IgD-negative memory B cell (primary cell): ENCODE measurements around the gene NEU3. TPM values are rescaled to one million over a fixed set of nuclear protein-coding genes. Genes with fewer than 3 reads are reported as not detected.
"Not testable (repeated sequence)": the region's sequence is repeated elsewhere in the genome, so short reads cannot be mapped to it uniquely, and the experiment has no call there.

Experiments used
- H3K27ac Mint-ChIP-seq, 3 donors: one replicate each; pipeline ENCODE4 v1.8.0; 2020 to 2022; ENCODE audit warnings: mild to moderate bottlenecking in 3 of 3, mixed read lengths in 3 of 3, moderate library complexity in 1 of 3
- H3K27me3 Mint-ChIP-seq: one replicate; pipeline ENCODE4 v1.8.0; 2021; ENCODE audit warnings: mixed read lengths
- H3K36me3 Mint-ChIP-seq: one replicate; pipeline ENCODE4 v1.8.0; 2020; ENCODE audit warnings: mild to moderate bottlenecking, mixed read lengths
- H3K4me1 Mint-ChIP-seq, 3 donors: one replicate each; pipeline ENCODE4 v1.8.0; 2020 to 2022; ENCODE audit warnings: mixed read lengths in 3 of 3, mild to moderate bottlenecking in 1 of 3
- H3K4me3 Mint-ChIP-seq, 4 donors: one replicate each; pipeline ENCODE4 v1.8.0; 2020 to 2022; ENCODE audit warnings: mild to moderate bottlenecking in 4 of 4, mixed read lengths in 4 of 4, moderate library complexity in 3 of 4
- H3K9me3 Mint-ChIP-seq, 3 donors: one replicate each; pipeline ENCODE4 v1.8.0; 2020 to 2021; ENCODE audit warnings: mixed read lengths in 3 of 3, mild to moderate bottlenecking in 1 of 3
- polyA plus RNA-seq: library from polyadenylated mRNA; unstranded; fragments of 300-500 nt; fragmentation: Illumina TruSeq; gene quantifications from one replicate; pipeline ENCODE4 v1.2.3, GENCODE V29; 2021

NEU3 gene
- polyA plus RNA-seq, 1 donor from 2014 or later = 0.89 TPM

- H3K27ac Mint-ChIP-seq = no peak overlapping the region
- H3K9me3 Mint-ChIP-seq = no peaks in the 10 kb centered on the region
- no peak overlapping the region for H3K4me3 Mint-ChIP-seq
- peaks cover 8% of the 10 kb centered on the region for H3K36me3 Mint-ChIP-seq
- peaks cover 5 to 25% (median 18%) of the 10 kb centered on the region in 3 donors for H3K4me1 Mint-ChIP-seq
- no peaks in the 10 kb centered on the region for H3K27me3 Mint-ChIP-seq
Measured at GRCh38 chr11:75002516-75002915, 13.8 kb downstream of the NEU3 start.

GRCh38 chr11:75004215-75004614 lies 15.5 kb downstream of the NEU3 start:
- H3K4me3 Mint-ChIP-seq = no peak overlapping the region
- no peaks in the 10 kb centered on the region for H3K9me3 Mint-ChIP-seq
- peaks cover 7 to 25% (median 16%) of the 10 kb centered on the region in 3 donors for H3K4me1 Mint-ChIP-seq
- no peaks in the 10 kb centered on the region for H3K27me3 Mint-ChIP-seq
- H3K36me3 Mint-ChIP-seq = peaks cover 10% of the 10 kb centered on the region
- H3K27ac Mint-ChIP-seq = no peak overlapping the region

GRCh38 chr11:75011357-75011756 lies 22.6 kb downstream of the NEU3 start:
- Mint-ChIP-seq H3K4me1 (peaks cover 0 to 3% (median 0%) of the 10 kb centered on the region in 3 donors), H3K36me3 (peaks cover 13% of the 10 kb centered on the region), H3K4me3 (no peak overlapping the region), H3K27ac (no peak overlapping the region), H3K27me3 (no peaks in the 10 kb centered on the region), H3K9me3 (no peaks in the 10 kb centered on the region)

- Mint-ChIP-seq H3K36me3 (peaks cover 13% of the 10 kb centered on the region), H3K9me3 (no peaks in the 10 kb centered on the region), H3K27ac (no peak overlapping the region), H3K4me3 (no peak overlapping the region), H3K4me1 (peaks cover 0 to 3% (median 0%) of the 10 kb centered on the region in 3 donors), H3K27me3 (no peaks in the 10 kb centered on the region)
Measured at GRCh38 chr11:75011872-75012271, 23.1 kb downstream of the NEU3 start.

GRCh38 chr11:75013051-75013450 lies 24.3 kb downstream of the NEU3 start:
- Mint-ChIP-seq H3K4me3 (no peak overlapping the region), H3K27me3 (no peaks in the 10 kb centered on the region), H3K4me1 (peaks cover 0 to 3% (median 0%) of the 10 kb centered on the region in 3 donors), H3K9me3 (no peaks in the 10 kb centered on the region), H3K27ac (no peak overlapping the region), H3K36me3 (peaks cover 13% of the 10 kb centered on the region)

- no peak overlapping the region for H3K27ac Mint-ChIP-seq
- H3K4me3 Mint-ChIP-seq = no peak overlapping the region
- peaks cover 0 to 4% (median 4%) of the 10 kb centered on the region in 3 donors for H3K9me3 Mint-ChIP-seq
- H3K27me3 Mint-ChIP-seq = no peaks in the 10 kb centered on the region
- peaks cover 12% of the 10 kb centered on the region for H3K36me3 Mint-ChIP-seq
- peaks cover 0 to under 1% (median 0%) of the 10 kb centered on the region in 3 donors for H3K4me1 Mint-ChIP-seq
Measured at GRCh38 chr11:75014129-75014528, 25.4 kb downstream of the NEU3 start.

- H3K27ac Mint-ChIP-seq = not testable (repeated sequence)
Measured at GRCh38 chr11:75019200-75019599, 30.5 kb downstream of the NEU3 start.

GRCh38 chr11:75020328-75020727 lies 31.6 kb downstream of the NEU3 start:
- H3K36me3 Mint-ChIP-seq, H3K27ac Mint-ChIP-seq, H3K9me3 Mint-ChIP-seq, H3K4me3 Mint-ChIP-seq, H3K4me1 Mint-ChIP-seq, H3K27me3 Mint-ChIP-seq: not testable (repeated sequence)

More at GRCh38 chr11:75019200-75019599, 30.5 kb downstream of the NEU3 start:
- not testable (repeated sequence) for H3K27me3 Mint-ChIP-seq, H3K4me3 Mint-ChIP-seq, H3K36me3 Mint-ChIP-seq, H3K9me3 Mint-ChIP-seq, H3K4me1 Mint-ChIP-seq

GRCh38 chr11:75022296-75022695 lies 33.6 kb downstream of the NEU3 start:
- H3K9me3 Mint-ChIP-seq = peaks cover 0 to 4% (median 4%) of the 10 kb centered on the region in 3 donors
- no peak overlapping the region for H3K27ac Mint-ChIP-seq
- H3K36me3 Mint-ChIP-seq = peaks cover 6% of the 10 kb centered on the region
- H3K4me1 Mint-ChIP-seq = no peaks in the 10 kb centered on the region
- no peak overlapping the region for H3K4me3 Mint-ChIP-seq
- no peaks in the 10 kb centered on the region for H3K27me3 Mint-ChIP-seq

- H3K27ac Mint-ChIP-seq = no peak overlapping the region
- H3K36me3 Mint-ChIP-seq = peaks cover 6% of the 10 kb centered on the region
- H3K4me1 Mint-ChIP-seq = no peaks in the 10 kb centered on the region
- H3K27me3 Mint-ChIP-seq = no peaks in the 10 kb centered on the region
- peaks cover 0 to 4% (median 4%) of the 10 kb centered on the region in 3 donors for H3K9me3 Mint-ChIP-seq
- H3K4me3 Mint-ChIP-seq = no peak overlapping the region
Measured at GRCh38 chr11:75022759-75023396, 34.1 kb downstream of the NEU3 start.

GRCh38 chr11:75023446-75024067 lies 34.8 kb downstream of the NEU3 start:
- Mint-ChIP-seq H3K4me1 (no peaks in the 10 kb centered on the region), H3K27ac (no peak overlapping the region), H3K9me3 (peaks cover 0 to 4% (median 3%) of the 10 kb centered on the region in 3 donors), H3K4me3 (no peak overlapping the region), H3K36me3 (peaks cover 5% of the 10 kb centered on the region), H3K27me3 (no peaks in the 10 kb centered on the region)

GRCh38 chr11:75024068-75024449 lies 35.3 kb downstream of the NEU3 start:
- no peaks in the 10 kb centered on the region for H3K4me1 Mint-ChIP-seq
- H3K4me3 Mint-ChIP-seq = no peak overlapping the region
- H3K36me3 Mint-ChIP-seq = peaks cover 2% of the 10 kb centered on the region
- H3K9me3 Mint-ChIP-seq = no peaks in the 10 kb centered on the region
- no peak overlapping the region for H3K27ac Mint-ChIP-seq
- no peaks in the 10 kb centered on the region for H3K27me3 Mint-ChIP-seq

- H3K36me3 Mint-ChIP-seq = peaks cover 3% of the 10 kb centered on the region
- no peaks in the 10 kb centered on the region for H3K27me3 Mint-ChIP-seq
- H3K27ac Mint-ChIP-seq = no peak overlapping the region
- no peaks in the 10 kb centered on the region for H3K9me3 Mint-ChIP-seq
- H3K4me1 Mint-ChIP-seq = no peaks in the 10 kb centered on the region
- H3K4me3 Mint-ChIP-seq = no peak overlapping the region
Measured at GRCh38 chr11:75024764-75025211, 36.1 kb downstream of the NEU3 start.

- Mint-ChIP-seq H3K27ac (no peak overlapping the region), H3K36me3 (peaks cover 2% of the 10 kb centered on the region), H3K4me3 (no peak overlapping the region)
Measured at GRCh38 chr11:75025561-75025960, 36.8 kb downstream of the NEU3 start.

GRCh38 chr11:75028321-75028720 lies 39.6 kb downstream of the NEU3 start:
- Mint-ChIP-seq H3K4me3 (no peak overlapping the region), H3K36me3 (peaks cover 2% of the 10 kb centered on the region), H3K27me3 (no peaks in the 10 kb centered on the region), H3K4me1 (no peaks in the 10 kb centered on the region), H3K27ac (no peak overlapping the region), H3K9me3 (no peaks in the 10 kb centered on the region)

More at GRCh38 chr11:75025561-75025960, 36.8 kb downstream of the NEU3 start:
- no peaks in the 10 kb centered on the region for H3K4me1 Mint-ChIP-seq
- no peaks in the 10 kb centered on the region for H3K9me3 Mint-ChIP-seq
- no peaks in the 10 kb centered on the region for H3K27me3 Mint-ChIP-seq

- Mint-ChIP-seq H3K36me3 (peaks cover 2% of the 10 kb centered on the region), H3K4me3 (no peak overlapping the region), H3K4me1 (no peaks in the 10 kb centered on the region), H3K27me3 (no peaks in the 10 kb centered on the region), H3K27ac (no peak overlapping the region), H3K9me3 (no peaks in the 10 kb centered on the region)
Measured at GRCh38 chr11:75028724-75029123, 40.0 kb downstream of the NEU3 start.
